CD14-positive monocyte (primary cell): ENCODE data around the gene MTR. TPM values are rescaled to one million over a fixed set of nuclear protein-coding genes. Genes with fewer than 3 reads are reported as not detected.
"Not testable (repeated sequence)": the region's sequence is repeated elsewhere in the genome, so short reads cannot be mapped to it uniquely, and the experiment has no call there.

Experiments
- DNase-seq, 3 donors: peaks; one replicate each; pipeline ENCODE4 v3.0.0-alpha.2; 2011 to 2022
- H2AFZ ChIP-seq: 2 replicates; pipeline ENCODE4 v1.6.0; 2012; ENCODE audit warnings: mild to moderate bottlenecking, low read depth, low read length, inconsistent platforms; ENCODE audit not compliant: insufficient read depth, poor library complexity, severe bottlenecking
- H3K27ac ChIP-seq, 2 donors: 1 replicate in 1 of 2; 2 replicates in 1 of 2; pipeline ENCODE4 v1.5.1; 2012 to 2013; ENCODE audit warnings: low read length in 2 of 2, control low read depth in 1 of 2, inconsistent platforms in 1 of 2, low read depth in 1 of 2, mild to moderate bottlenecking in 1 of 2
- H3K27me3 ChIP-seq, 2 donors: one replicate each; pipeline versions ENCODE4 v1.6.0 to v1.6.1; 2011 to 2013; ENCODE audit warnings: low read length in 2 of 2; ENCODE audit not compliant: control insufficient read depth in 2 of 2, insufficient read depth in 2 of 2
- H3K36me3 ChIP-seq, 2 donors: replicated peaks in 1 of 2; 1 replicate in 1 of 2; 2 replicates in 1 of 2; pipeline versions ENCODE4 v1.5.1 to v1.6.1; 2012 to 2013; ENCODE audit warnings: low read length in 2 of 2, control low read depth in 1 of 2, inconsistent platforms in 1 of 2, mild to moderate bottlenecking in 1 of 2; ENCODE audit not compliant: insufficient read depth in 2 of 2, control insufficient read depth in 1 of 2
- H3K4me1 ChIP-seq, 2 donors: 1 replicate in 1 of 2; 2 replicates in 1 of 2; pipeline versions ENCODE4 v1.5.1 to v1.6.1; 2012 to 2013; ENCODE audit warnings: low read length in 2 of 2, control low read depth in 1 of 2, inconsistent platforms in 1 of 2, mild to moderate bottlenecking in 1 of 2, moderate library complexity in 1 of 2; ENCODE audit not compliant: insufficient read depth in 2 of 2, control insufficient read depth in 1 of 2
- H3K4me2 ChIP-seq: replicated peaks from 2 replicates; pipeline ENCODE3; 2012; ENCODE audit warnings: low read length, moderate library complexity, mild to moderate bottlenecking; ENCODE audit not compliant: poor library complexity, severe bottlenecking; ENCODE audit errors: extremely low read depth
- H3K4me3 ChIP-seq, 3 experiments: fragments of 200-600 bp in 1 of 3; sonication (generic) in 1 of 3; replicated peaks in 1 of 3; 1 replicate in 2 of 3; 2 replicates in 1 of 3; pipeline ENCODE4 v1.5.1; 2011 to 2013; ENCODE audit warnings: low read length in 3 of 3, mild to moderate bottlenecking in 3 of 3, control low read depth in 2 of 3, low read depth in 2 of 3, inconsistent platforms in 1 of 3, moderate library complexity in 1 of 3
- H3K79me2 ChIP-seq: 2 replicates; pipeline ENCODE4 v1.6.0; 2012; ENCODE audit warnings: mild to moderate bottlenecking, control low read depth, inconsistent platforms, low read length, moderate library complexity; ENCODE audit not compliant: insufficient read depth
- H3K9ac ChIP-seq: 2 replicates; pipeline ENCODE4 v1.6.0; 2017; ENCODE audit warnings: low read length, mild to moderate bottlenecking; ENCODE audit not compliant: insufficient read depth, poor library complexity, severe bottlenecking
- H3K9me3 ChIP-seq, 2 donors: replicated peaks in 1 of 2; 1 replicate in 1 of 2; 2 replicates in 1 of 2; pipeline versions ENCODE4 v1.5.1 to v1.6.1; 2012 to 2013; ENCODE audit warnings: low read length in 2 of 2, control low read depth in 1 of 2; ENCODE audit not compliant: control insufficient read depth in 1 of 2, insufficient read depth in 1 of 2
- H4K20me1 ChIP-seq: 2 replicates; pipeline ENCODE4 v1.6.0; 2012; ENCODE audit warnings: mild to moderate bottlenecking, low read length, control low read depth, moderate library complexity; ENCODE audit not compliant: insufficient read depth
- H3K27ac Mint-ChIP-seq, 7 donors: one replicate each; pipeline ENCODE4 v1.8.0; 2020; ENCODE audit warnings: mild to moderate bottlenecking in 7 of 7, mixed read lengths in 7 of 7, moderate library complexity in 6 of 7, inconsistent platforms in 2 of 7
- H3K27me3 Mint-ChIP-seq, 3 donors: one replicate each; pipeline ENCODE4 v1.8.0; 2021 to 2022; ENCODE audit warnings: low read depth in 3 of 3, mild to moderate bottlenecking in 3 of 3, mixed read lengths in 3 of 3, moderate library complexity in 3 of 3, inconsistent platforms in 1 of 3
- H3K36me3 Mint-ChIP-seq, 2 donors: one replicate each; pipeline ENCODE4 v1.8.0; 2020; ENCODE audit warnings: mixed read lengths in 2 of 2, inconsistent platforms in 1 of 2, mild to moderate bottlenecking in 1 of 2
- H3K4me1 Mint-ChIP-seq: one replicate; pipeline ENCODE4 v1.8.0; 2020; ENCODE audit warnings: mild to moderate bottlenecking, mixed read lengths
- H3K4me3 Mint-ChIP-seq, 2 donors: one replicate each; pipeline ENCODE4 v1.8.0; 2020; ENCODE audit warnings: mild to moderate bottlenecking in 2 of 2, mixed read lengths in 2 of 2, moderate library complexity in 1 of 2
- H3K9me3 Mint-ChIP-seq, 7 donors: one replicate each; pipeline ENCODE4 v1.8.0; 2020 to 2022; ENCODE audit warnings: mixed read lengths in 7 of 7, mild to moderate bottlenecking in 6 of 7, moderate library complexity in 6 of 7, inconsistent platforms in 2 of 7
- WGBS: methylation state at CpG from one replicate; pipeline ENCODE4 v1.1.5; 2013; ENCODE audit warnings: missing lambda C conversion rate; ENCODE audit not compliant: insufficient coverage; 5-methylcytosine and 5-hydroxymethylcytosine counted together
- intact Hi-C, 2 donors: fragments of 100-400 bp; cut with micrococcal nuclease; formaldehyde crosslinking; loops; one replicate each; pipeline versions ENCODE4 v1.15.0 to v1.15.1; 2023
- polyA plus RNA-seq, 3 donors: library from polyadenylated mRNA; depleted of rRNA in 1 of 3; unstranded in 2 of 3; stranded (reverse) in 1 of 3; fragments of 300-500 nt in 2 of 3; fragments of >200 nt in 1 of 3; fragmentation: Illumina TruSeq in 2 of 3; gene quantifications; 1 replicate in 2 of 3; 2 replicates in 1 of 3; pipeline ENCODE4 v1.2.3, GENCODE V29; 2012 to 2021
- TF ChIP-seq, protein P1 (sequence below): fragments of 200-600 bp; IDR thresholded peaks from one replicate; pipeline ENCODE4 v1.8.0; 2022; ENCODE audit warnings: antibody characterized with exemption, mild to moderate bottlenecking

MTR gene
- polyA plus RNA-seq, 3 donors, result 3.4 to 5.4 (median 4.7) TPM

DNA sequence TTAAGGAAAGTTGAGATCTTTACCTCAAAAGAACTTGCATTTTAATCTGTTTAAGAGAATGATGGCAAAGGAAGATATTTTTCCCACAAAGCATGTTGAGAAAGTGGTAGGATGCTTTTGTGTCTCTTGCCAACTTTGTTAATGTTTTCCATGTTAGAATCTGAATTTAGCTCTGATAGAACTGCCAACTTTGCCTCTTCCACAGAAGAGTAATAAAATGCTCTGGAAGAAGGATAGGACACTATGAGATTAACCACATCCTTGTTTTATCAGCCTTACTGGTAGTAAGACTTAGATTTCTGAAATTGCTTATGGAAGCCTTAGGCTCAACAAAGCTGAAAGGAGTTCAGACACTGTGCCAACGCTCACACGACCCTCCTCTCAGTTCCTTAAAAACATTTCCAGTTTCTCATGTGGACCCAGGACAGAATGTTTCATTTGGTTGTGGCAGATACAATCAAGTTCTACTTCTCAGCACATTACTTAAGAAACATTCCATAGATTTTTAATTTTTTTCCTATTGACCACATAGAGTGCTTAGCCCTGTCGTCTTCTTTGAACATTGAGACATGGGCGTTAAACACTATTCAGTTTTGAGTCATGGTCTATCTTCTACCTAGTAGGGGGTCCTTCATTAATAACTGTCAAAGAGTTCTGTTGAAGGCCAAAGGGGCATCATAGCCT lies 59.0 kb downstream of the MTR start:
- Histone ChIP-seq H3K4me2 (no peak overlapping the region), H3K4me1 (no peaks in the 10 kb centered on the region), H3K36me3 (peaks cover 52 to 85% of the 10 kb centered on the region in 2 donors), H3K27me3 (no peaks in the 10 kb centered on the region), H2AFZ (no peak overlapping the region), H3K9me3 (no peaks in the 10 kb centered on the region), H4K20me1 (no peaks in the 10 kb centered on the region), H3K9ac (no peak overlapping the region), H3K4me3 (no peak overlapping the region), H3K79me2 (no peaks in the 10 kb centered on the region), H3K27ac (no peak overlapping the region)
- no peak overlapping the region for H3K4me3 Mint-ChIP-seq
- 30% methylated on average over 2 of the region's 4 CpGs for WGBS
- H3K36me3 Mint-ChIP-seq, result peaks cover 78 to 80% of the 10 kb centered on the region in 2 donors
- intact Hi-C loops, result no loop called here
- no peak for DNase-seq
- no peaks in the 10 kb centered on the region for H3K4me1 Mint-ChIP-seq
- H3K27me3 Mint-ChIP-seq, result peaks cover 0 to 1% (median 0%) of the 10 kb centered on the region in 3 donors
- H3K9me3 Mint-ChIP-seq, result no peaks in the 10 kb centered on the region
- TF ChIP-seq, protein P1, sequence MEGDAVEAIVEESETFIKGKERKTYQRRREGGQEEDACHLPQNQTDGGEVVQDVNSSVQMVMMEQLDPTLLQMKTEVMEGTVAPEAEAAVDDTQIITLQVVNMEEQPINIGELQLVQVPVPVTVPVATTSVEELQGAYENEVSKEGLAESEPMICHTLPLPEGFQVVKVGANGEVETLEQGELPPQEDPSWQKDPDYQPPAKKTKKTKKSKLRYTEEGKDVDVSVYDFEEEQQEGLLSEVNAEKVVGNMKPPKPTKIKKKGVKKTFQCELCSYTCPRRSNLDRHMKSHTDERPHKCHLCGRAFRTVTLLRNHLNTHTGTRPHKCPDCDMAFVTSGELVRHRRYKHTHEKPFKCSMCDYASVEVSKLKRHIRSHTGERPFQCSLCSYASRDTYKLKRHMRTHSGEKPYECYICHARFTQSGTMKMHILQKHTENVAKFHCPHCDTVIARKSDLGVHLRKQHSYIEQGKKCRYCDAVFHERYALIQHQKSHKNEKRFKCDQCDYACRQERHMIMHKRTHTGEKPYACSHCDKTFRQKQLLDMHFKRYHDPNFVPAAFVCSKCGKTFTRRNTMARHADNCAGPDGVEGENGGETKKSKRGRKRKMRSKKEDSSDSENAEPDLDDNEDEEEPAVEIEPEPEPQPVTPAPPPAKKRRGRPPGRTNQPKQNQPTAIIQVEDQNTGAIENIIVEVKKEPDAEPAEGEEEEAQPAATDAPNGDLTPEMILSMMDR, result no peak
- no peak overlapping the region for H3K27ac Mint-ChIP-seq

DNA sequence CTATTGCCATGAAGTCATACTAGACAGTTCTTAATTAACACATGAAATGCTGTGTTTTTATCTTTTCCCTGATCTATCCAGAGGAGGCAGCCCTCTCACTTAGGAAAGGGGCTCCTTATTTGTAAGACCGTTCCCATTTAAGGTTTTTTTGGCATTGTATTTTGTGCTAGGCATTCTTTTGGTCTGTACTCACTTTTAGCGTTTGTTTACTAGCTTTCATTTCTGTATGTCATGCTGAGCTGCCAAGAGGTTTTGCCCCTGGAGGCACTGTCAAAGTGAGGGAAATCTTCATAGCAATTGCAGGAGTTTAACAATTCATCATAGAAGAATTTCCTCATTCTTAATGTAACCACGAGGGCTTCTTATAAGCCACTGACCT lies 59.5 kb downstream of the MTR start:
- no peak for DNase-seq
- WGBS, result 67% methylated on average over 1 of the region's 3 CpGs
- Mint-ChIP-seq H3K9me3 (no peaks in the 10 kb centered on the region), H3K4me3 (no peak overlapping the region), H3K4me1 (no peaks in the 10 kb centered on the region), H3K27ac (no peak overlapping the region), H3K27me3 (peaks cover 0 to 1% (median 0%) of the 10 kb centered on the region in 3 donors), H3K36me3 (peaks cover 77 to 79% of the 10 kb centered on the region in 2 donors)
- no peak overlapping the region for H3K9ac ChIP-seq
- no peak overlapping the region for H2AFZ ChIP-seq
- no peak overlapping the region for H3K4me2 ChIP-seq
- peaks cover 52 to 87% of the 10 kb centered on the region in 2 donors for H3K36me3 ChIP-seq
- no peaks in the 10 kb centered on the region for H3K9me3 ChIP-seq
- intact Hi-C loops, result no loop called here
- no peaks in the 10 kb centered on the region for H3K79me2 ChIP-seq
- TF ChIP-seq, protein P1, result no peak
- H3K4me3 ChIP-seq, result no peak overlapping the region
- H3K27me3 ChIP-seq, result no peaks in the 10 kb centered on the region
- H3K27ac ChIP-seq, result no peak overlapping the region
- H4K20me1 ChIP-seq, result no peaks in the 10 kb centered on the region
- no peaks in the 10 kb centered on the region for H3K4me1 ChIP-seq

DNA sequence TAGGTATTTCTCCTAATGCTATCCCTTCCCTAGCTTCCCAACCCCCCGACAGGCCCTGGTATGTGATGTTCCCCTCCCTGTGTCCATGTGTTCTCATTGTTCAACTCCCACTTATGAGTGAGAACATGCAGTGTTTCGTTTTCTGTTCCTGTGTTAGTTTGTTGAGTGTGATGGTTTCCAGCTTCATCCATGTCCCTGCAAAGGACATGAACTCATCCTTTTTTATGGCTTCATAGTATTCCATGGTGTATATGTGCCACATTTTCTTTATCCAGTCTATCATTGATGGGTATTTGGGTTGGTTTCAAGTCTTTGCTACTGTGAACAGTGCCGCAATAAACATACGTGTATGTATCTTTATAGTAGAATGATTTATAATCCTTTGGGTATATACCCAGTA lies 61.6 kb downstream of the MTR start:
- H3K4me2 ChIP-seq, H3K9me3 ChIP-seq, H3K4me1 Mint-ChIP-seq, H3K27me3 Mint-ChIP-seq, H3K4me1 ChIP-seq, H3K4me3 ChIP-seq, H3K27me3 ChIP-seq, H2AFZ ChIP-seq, H3K4me3 Mint-ChIP-seq, H3K79me2 ChIP-seq, intact Hi-C loops, H3K9ac ChIP-seq, DNase-seq, H3K27ac ChIP-seq, H3K9me3 Mint-ChIP-seq, H4K20me1 ChIP-seq: not testable (repeated sequence)
- no CpG with 5 or more reads among the region's 4 CpGs for WGBS
- H3K36me3 ChIP-seq, result peaks cover 42 to 94% of the 10 kb centered on the region in 2 donors
- peak overlapping the region in 2 of 7 donors; percentile 28 to 32 for H3K27ac Mint-ChIP-seq
- peaks cover 77 to 79% of the 10 kb centered on the region in 2 donors for H3K36me3 Mint-ChIP-seq
